ENCODE measurements around the gene RABGAP1L.

DNA sequence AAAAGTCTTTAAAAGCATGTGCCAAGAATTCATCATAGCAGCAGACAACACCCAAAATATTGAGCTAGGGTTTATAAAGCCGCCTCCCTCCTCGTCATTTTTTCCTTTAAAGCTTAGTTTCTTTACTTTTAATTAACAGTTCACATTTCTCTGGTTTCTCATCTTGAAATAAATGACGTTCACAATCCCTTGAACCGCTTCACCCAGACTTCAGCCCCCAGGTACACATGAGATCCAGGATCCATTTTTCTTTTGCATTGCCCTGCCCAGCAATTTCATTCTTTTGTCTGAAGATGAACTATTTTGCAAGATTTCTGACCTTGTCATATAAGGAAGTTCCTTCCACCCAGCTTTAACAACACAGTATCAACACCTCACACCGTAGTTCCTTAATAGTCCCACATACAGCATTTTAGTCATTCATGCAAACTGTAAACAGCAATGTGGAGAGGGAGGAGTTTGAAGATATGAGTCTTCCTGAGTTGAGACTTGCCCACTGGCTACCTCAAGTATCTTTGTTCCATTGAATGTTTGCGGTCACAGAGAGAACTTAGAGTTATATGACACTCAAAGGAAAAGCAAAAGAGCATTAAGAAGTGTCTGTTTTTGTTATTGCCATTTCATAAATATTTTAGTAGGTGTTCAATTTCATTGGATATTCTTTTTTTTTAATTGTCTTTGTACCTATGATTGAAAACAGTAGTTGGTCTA lies 805.1 kb downstream of the RABGAP1L start:
- TF ChIP-seq, protein P1, sequence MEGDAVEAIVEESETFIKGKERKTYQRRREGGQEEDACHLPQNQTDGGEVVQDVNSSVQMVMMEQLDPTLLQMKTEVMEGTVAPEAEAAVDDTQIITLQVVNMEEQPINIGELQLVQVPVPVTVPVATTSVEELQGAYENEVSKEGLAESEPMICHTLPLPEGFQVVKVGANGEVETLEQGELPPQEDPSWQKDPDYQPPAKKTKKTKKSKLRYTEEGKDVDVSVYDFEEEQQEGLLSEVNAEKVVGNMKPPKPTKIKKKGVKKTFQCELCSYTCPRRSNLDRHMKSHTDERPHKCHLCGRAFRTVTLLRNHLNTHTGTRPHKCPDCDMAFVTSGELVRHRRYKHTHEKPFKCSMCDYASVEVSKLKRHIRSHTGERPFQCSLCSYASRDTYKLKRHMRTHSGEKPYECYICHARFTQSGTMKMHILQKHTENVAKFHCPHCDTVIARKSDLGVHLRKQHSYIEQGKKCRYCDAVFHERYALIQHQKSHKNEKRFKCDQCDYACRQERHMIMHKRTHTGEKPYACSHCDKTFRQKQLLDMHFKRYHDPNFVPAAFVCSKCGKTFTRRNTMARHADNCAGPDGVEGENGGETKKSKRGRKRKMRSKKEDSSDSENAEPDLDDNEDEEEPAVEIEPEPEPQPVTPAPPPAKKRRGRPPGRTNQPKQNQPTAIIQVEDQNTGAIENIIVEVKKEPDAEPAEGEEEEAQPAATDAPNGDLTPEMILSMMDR (IDR thresholded peaks at IDR 0.05) = no peak
- no peak for TF ChIP-seq POLR2A (IDR thresholded peaks at IDR 0.05)

Measured in body of pancreas (tissue), 4 donors.